ENCODE results near the gene NHEJ1. TPM values are rescaled to one million over a fixed set of nuclear protein-coding genes. Genes with fewer than 3 reads are reported as not detected.

NHEJ1 gene
- polyA plus RNA-seq, 3 donors, result 8.8 to 12.8 (median 9.4) TPM

GRCh38 chr2:219109471-219109870 is 51.1 kb downstream of the NHEJ1 start:
- WGBS, 3 donors, result 36 to 59% (median 50%) methylated on average over 3 of the region's 3 CpGs
- no peak overlapping the region for H3K27ac ChIP-seq (ENCODE audit: low read depth, low read length)

GRCh38 chr2:219107758-219108157 is 52.9 kb downstream of the NHEJ1 start:
- no peak overlapping the region for H3K27ac ChIP-seq (ENCODE audit: low read depth, low read length)
- 25 to 48% (median 30%) methylated on average over 8 of the region's 8 CpGs for WGBS, 3 donors

- WGBS, 3 donors, result 86 to 91% (median 88%) methylated on average over 3 of the region's 3 CpGs
Measured at GRCh38 chr2:219106251-219106650, 54.4 kb downstream of the NHEJ1 start.

GRCh38 chr2:219104107-219105035 is 56.2 kb downstream of the NHEJ1 start:
- 64 to 82% (median 81%) methylated on average over 4 of the region's 4 CpGs for WGBS, 3 donors
- H3K27ac ChIP-seq (ENCODE audit: low read depth, low read length), result no peak overlapping the region

More at GRCh38 chr2:219106251-219106650, 54.4 kb downstream of the NHEJ1 start:
- no peak overlapping the region for H3K27ac ChIP-seq (ENCODE audit: low read depth, low read length)

- H3K27ac ChIP-seq (ENCODE audit: low read depth, low read length), result no peak overlapping the region
- WGBS, 3 donors, result 88 to 93% (median 89%) methylated on average over 1 of the region's 1 CpG
Measured at GRCh38 chr2:219099329-219099728, 61.3 kb downstream of the NHEJ1 start.

GRCh38 chr2:219095406-219095935 is 65.1 kb downstream of the NHEJ1 start:
- no peak overlapping the region for H3K27ac ChIP-seq (ENCODE audit: low read depth, low read length)
- WGBS, 3 donors, result 86 to 96% (median 90%) methylated on average over 1 of the region's 1 CpG

GRCh38 chr2:219094171-219094570 is 66.4 kb downstream of the NHEJ1 start:
- H3K27ac ChIP-seq (ENCODE audit: low read depth, low read length), result no peak overlapping the region
- 53 to 79% (median 60%) methylated on average over 3 of the region's 3 CpGs for WGBS, 3 donors

GRCh38 chr2:219090436-219091299 is 69.9 kb downstream of the NHEJ1 start:
- H3K27ac ChIP-seq (ENCODE audit: low read depth, low read length), result no peak overlapping the region
- 69 to 84% (median 78%) methylated on average over 4 of the region's 4 CpGs for WGBS, 3 donors

GRCh38 chr2:219089330-219089729 is 71.3 kb downstream of the NHEJ1 start:
- 95 to 98% (median 95%) methylated on average over 4 of the region's 4 CpGs for WGBS, 3 donors
- no peak overlapping the region for H3K27ac ChIP-seq (ENCODE audit: low read depth, low read length)

- H3K27ac ChIP-seq (ENCODE audit: low read depth, low read length), result no peak overlapping the region
- WGBS, 3 donors, result 92 to 98% (median 95%) methylated on average over 1 of the region's 1 CpG
Measured at GRCh38 chr2:219087848-219088247, 72.8 kb downstream of the NHEJ1 start.

- 90 to 94% (median 90%) methylated on average over 5 of the region's 5 CpGs for WGBS, 3 donors
- no peak overlapping the region for H3K27ac ChIP-seq (ENCODE audit: low read depth, low read length)
Measured at GRCh38 chr2:219087361-219087760, 73.3 kb downstream of the NHEJ1 start.

GRCh38 chr2:219086196-219086595 is 74.4 kb downstream of the NHEJ1 start:
- H3K27ac ChIP-seq (ENCODE audit: low read depth, low read length), result no peak overlapping the region

- H3K27ac ChIP-seq (ENCODE audit: low read depth, low read length), result no peak overlapping the region
Measured at GRCh38 chr2:219084791-219085190, 75.8 kb downstream of the NHEJ1 start.

- 43 to 44% (median 44%) methylated on average over 5 of the region's 5 CpGs for WGBS, 3 donors
- peak overlapping the region; percentile 13 for H3K27ac ChIP-seq (ENCODE audit: low read depth, low read length)
Measured at GRCh38 chr2:219082332-219082958, 78.2 kb downstream of the NHEJ1 start.

- H3K27ac ChIP-seq (ENCODE audit: low read depth, low read length), result peak overlapping the region; percentile 13
Measured at GRCh38 chr2:219081701-219082331, 78.8 kb downstream of the NHEJ1 start.

GRCh38 chr2:219081096-219081495 is 79.5 kb downstream of the NHEJ1 start:
- WGBS, 3 donors, result 79 to 90% (median 87%) methylated on average over 7 of the region's 7 CpGs
- no peak overlapping the region for H3K27ac ChIP-seq (ENCODE audit: low read depth, low read length)

GRCh38 chr2:219079417-219079816 is 81.2 kb downstream of the NHEJ1 start:
- 91% methylated on average over 2 of the region's 2 CpGs for WGBS, 3 donors
- no peak overlapping the region for H3K27ac ChIP-seq (ENCODE audit: low read depth, low read length)

- no peak overlapping the region for H3K27ac ChIP-seq (ENCODE audit: low read depth, low read length)
- 91 to 97% (median 91%) methylated on average over 4 of the region's 4 CpGs for WGBS, 3 donors
Measured at GRCh38 chr2:219078951-219079350, 81.7 kb downstream of the NHEJ1 start.
